ENCODE data around the gene KAZN. TPM values are rescaled to one million over a fixed set of nuclear protein-coding genes. Genes with fewer than 3 reads are reported as not detected.

KAZN gene
- total RNA-seq, 2 experiments from 2014 or later: 0.22 to 0.55 TPM

- H3K4me3 Mint-ChIP-seq: no peak overlapping the region
- DNase-seq: no peak
- Histone ChIP-seq H3K9me3 (ENCODE audit: control insufficient read depth in 1 of 2, insufficient read depth in 1 of 2, low read length in 2 of 2) (peaks cover 0 to 15% of the 10 kb centered on the region in 2 experiments), H3K27ac (ENCODE audit: low read depth in 1 of 2, low read length in 2 of 2) (no peak overlapping the region), H3K4me1 (ENCODE audit: insufficient read depth, low read length) (no peaks in the 10 kb centered on the region), H3K36me3 (ENCODE audit: insufficient read depth, low read length) (no peaks in the 10 kb centered on the region), H3K27me3 (ENCODE audit: control insufficient read depth in 1 of 2, insufficient read depth in 2 of 2, low read length in 2 of 2) (peaks cover 0 to 4% of the 10 kb centered on the region in 2 experiments), H3K4me3 (ENCODE audit: low read length) (no peak overlapping the region)
- POLR2A ChIA-PET: no interaction called here
- ATAC-seq (ENCODE audit: poor library complexity): no peak
- H3K27ac Mint-ChIP-seq: no peak overlapping the region
- H3K36me3 Mint-ChIP-seq (ENCODE audit: low read depth): no peaks in the 10 kb centered on the region
- CTCF ChIA-PET: no interaction called here
- no peaks in the 10 kb centered on the region for H3K4me1 Mint-ChIP-seq (ENCODE audit: low read depth)
- TF ChIP-seq CTCF (IDR thresholded peaks at IDR 0.05): no peak
- H3K9me3 Mint-ChIP-seq: no peaks in the 10 kb centered on the region
- peaks cover 24% of the 10 kb centered on the region for H3K27me3 Mint-ChIP-seq
- intact Hi-C loops (cut with DNase I, micrococcal nuclease): no loop called here
Measured at GRCh38 chr1:14763977-14764376, 165.5 kb downstream of the KAZN start.

- intact Hi-C loops (cut with DNase I, micrococcal nuclease): no loop called here
- TF ChIP-seq CTCF (IDR thresholded peaks at IDR 0.05): no peak
- Histone ChIP-seq H3K36me3 (ENCODE audit: insufficient read depth, low read length) (no peaks in the 10 kb centered on the region), H3K4me1 (ENCODE audit: insufficient read depth, low read length) (no peaks in the 10 kb centered on the region), H3K27ac (ENCODE audit: low read depth in 1 of 2, low read length in 2 of 2) (no peak overlapping the region), H3K9me3 (ENCODE audit: control insufficient read depth in 1 of 2, insufficient read depth in 1 of 2, low read length in 2 of 2) (peaks cover 0 to 19% of the 10 kb centered on the region in 2 experiments), H3K27me3 (ENCODE audit: control insufficient read depth in 1 of 2, insufficient read depth in 2 of 2, low read length in 2 of 2) (peaks cover 0 to 4% of the 10 kb centered on the region in 2 experiments), H3K4me3 (ENCODE audit: low read length) (no peak overlapping the region)
- no peak for ATAC-seq (ENCODE audit: poor library complexity)
- H3K36me3 Mint-ChIP-seq (ENCODE audit: low read depth): no peaks in the 10 kb centered on the region
- ChIA-PET CTCF (interaction anchor here (0.6 kb wide), 1 partner anchor 11 kb away, joined by 4 read pairs; no protein-coding TSS in a partner anchor), POLR2A (no interaction called here)
- H3K27me3 Mint-ChIP-seq: peaks cover 24% of the 10 kb centered on the region
- no peak overlapping the region for H3K4me3 Mint-ChIP-seq
- no peak overlapping the region for H3K27ac Mint-ChIP-seq
- DNase-seq: no peak
- no peaks in the 10 kb centered on the region for H3K9me3 Mint-ChIP-seq
- H3K4me1 Mint-ChIP-seq (ENCODE audit: low read depth): no peaks in the 10 kb centered on the region
Measured at GRCh38 chr1:14765773-14766172, 167.3 kb downstream of the KAZN start.

- H3K4me1 Mint-ChIP-seq (ENCODE audit: low read depth): no peaks in the 10 kb centered on the region
- no peak for DNase-seq
- H3K27ac ChIP-seq (ENCODE audit: low read depth in 1 of 2, low read length in 2 of 2): no peak overlapping the region
- H3K9me3 ChIP-seq (ENCODE audit: control insufficient read depth in 1 of 2, insufficient read depth in 1 of 2, low read length in 2 of 2): peaks cover 0 to 19% of the 10 kb centered on the region in 2 experiments
- no peaks in the 10 kb centered on the region for H3K36me3 Mint-ChIP-seq (ENCODE audit: low read depth)
- no peaks in the 10 kb centered on the region for H3K4me1 ChIP-seq (ENCODE audit: insufficient read depth, low read length)
- H3K27ac Mint-ChIP-seq: no peak overlapping the region
- ChIA-PET POLR2A (no interaction called here), CTCF (no interaction called here)
- no peak overlapping the region for H3K4me3 ChIP-seq (ENCODE audit: low read length)
- H3K27me3 Mint-ChIP-seq: peaks cover 18% of the 10 kb centered on the region
- intact Hi-C loops (cut with DNase I, micrococcal nuclease): no loop called here
- ATAC-seq (ENCODE audit: poor library complexity): no peak
- no peak for TF ChIP-seq CTCF (IDR thresholded peaks at IDR 0.05)
- H3K9me3 Mint-ChIP-seq: no peaks in the 10 kb centered on the region
- H3K27me3 ChIP-seq (ENCODE audit: control insufficient read depth in 1 of 2, insufficient read depth in 2 of 2, low read length in 2 of 2): peaks cover 0 to 4% of the 10 kb centered on the region in 2 experiments
- no peaks in the 10 kb centered on the region for H3K36me3 ChIP-seq (ENCODE audit: insufficient read depth, low read length)
- H3K4me3 Mint-ChIP-seq: no peak overlapping the region
Measured at GRCh38 chr1:14767075-14767474, 168.6 kb downstream of the KAZN start.

All from CD4-positive, alpha-beta T cell (primary cell).